Peyer's patch (tissue), 4 donors: ENCODE results near the gene WDR31. TPM values are rescaled to one million over a fixed set of nuclear protein-coding genes. Genes with fewer than 3 reads are reported as not detected.

Experiments used
- DNase-seq, 3 donors: peaks; one replicate each; pipeline ENCODE4 v3.0.0-alpha.2; 2017 to 2019
- H3K27ac ChIP-seq, 4 donors: fragments of 200-600 bp; sonication (generic); one replicate each; pipeline ENCODE4 v1.5.1; 2016 to 2019
- H3K27me3 ChIP-seq, 2 donors: fragments of 200-600 bp; sonication (generic); one replicate each; pipeline ENCODE4 v1.5.1; 2019
- H3K36me3 ChIP-seq, 3 donors: fragments of 200-600 bp; sonication (generic); one replicate each; pipeline ENCODE4 v1.5.1; 2016 to 2019
- H3K4me1 ChIP-seq, 4 donors: fragments of 200-600 bp; sonication (generic); one replicate each; pipeline ENCODE4 v1.5.1; 2016 to 2019
- H3K4me3 ChIP-seq, 4 donors: fragments of 200-600 bp; sonication (generic); 1 replicate in 3 of 4; 2 replicates in 1 of 4; pipeline ENCODE4 v1.5.1; 2016 to 2019; ENCODE audit warnings: mild to moderate bottlenecking in 1 of 4
- H3K9me3 ChIP-seq, 4 donors: fragments of 200-600 bp; sonication (generic); one replicate each; pipeline ENCODE4 v1.5.1; 2016 to 2019; ENCODE audit warnings: mild to moderate bottlenecking in 1 of 4
- CTCF ChIP-seq, 6 experiments: fragments of 450-650 bp in 4 of 6; fragments of 200-600 bp in 2 of 6; sonication (generic) in 1 of 6; IDR thresholded peaks; one replicate each; pipeline ENCODE4 v1.5.1; 2017 to 2019; ENCODE audit warnings: antibody characterized with exemption in 6 of 6, mild to moderate bottlenecking in 3 of 6, moderate library complexity in 1 of 6
- POLR2A ChIP-seq, 2 donors: fragments of 450-650 bp; IDR thresholded peaks; one replicate each; pipeline ENCODE4 v1.5.1; 2017; ENCODE audit warnings: antibody characterized with exemption in 2 of 2, mild to moderate bottlenecking in 2 of 2, moderate library complexity in 2 of 2
- total RNA-seq, 4 donors: library from RNA; depleted of rRNA; stranded (reverse); fragments of >200 nt; gene quantifications; one replicate each; pipeline ENCODE4 v1.1.0, GENCODE V29; 2016

WDR31 gene
- total RNA-seq, 4 donors from 2014 or later, result 1.1 to 3.5 (median 2.5) TPM; not detected in 1

- TF ChIP-seq POLR2A (IDR thresholded peaks at IDR 0.05), result no peak
- TF ChIP-seq CTCF (IDR thresholded peaks at IDR 0.05), result peak; percentile 72 to 86 (median 83)
- H3K27ac ChIP-seq, result peak overlapping the region; percentile 79 to 95 (median 90)
- peaks cover 0 to 16% (median 0%) of the 10 kb centered on the region in 4 donors for H3K4me1 ChIP-seq
- DNase-seq, result no peak
- H3K9me3 ChIP-seq, result no peaks in the 10 kb centered on the region
- H3K36me3 ChIP-seq, result peaks cover 0 to 50% (median 0%) of the 10 kb centered on the region in 3 donors
- no peaks in the 10 kb centered on the region for H3K27me3 ChIP-seq
- H3K4me3 ChIP-seq, result peak overlapping the region; percentile 72 to 85 (median 78)
These were observed 65.5 kb downstream of the WDR31 start for GRCh38 chr9:113274474-113275156.

- Histone ChIP-seq H3K27me3 (no peaks in the 10 kb centered on the region), H3K36me3 (peaks cover 0 to 58% (median 0%) of the 10 kb centered on the region in 3 donors), H3K27ac (no peak overlapping the region), H3K9me3 (no peaks in the 10 kb centered on the region), H3K4me3 (no peak overlapping the region), H3K4me1 (no peaks in the 10 kb centered on the region)
- no peak for TF ChIP-seq CTCF (IDR thresholded peaks at IDR 0.05)
- TF ChIP-seq POLR2A (IDR thresholded peaks at IDR 0.05), result no peak
- no peak for DNase-seq
These were observed 70.2 kb downstream of the WDR31 start for GRCh38 chr9:113269871-113270270.

- Histone ChIP-seq H3K27me3 (no peaks in the 10 kb centered on the region), H3K27ac (no peak overlapping the region), H3K36me3 (peaks cover 0 to 58% (median 0%) of the 10 kb centered on the region in 3 donors), H3K4me1 (no peaks in the 10 kb centered on the region), H3K9me3 (no peaks in the 10 kb centered on the region), H3K4me3 (no peak overlapping the region)
- DNase-seq, result no peak
- TF ChIP-seq CTCF (IDR thresholded peaks at IDR 0.05), result no peak
- TF ChIP-seq POLR2A (IDR thresholded peaks at IDR 0.05), result no peak
These were observed 70.7 kb downstream of the WDR31 start for GRCh38 chr9:113269355-113269754.

GRCh38 chr9:113267911-113268566 is 72.0 kb downstream of the WDR31 start:
- TF ChIP-seq CTCF (IDR thresholded peaks at IDR 0.05) (no peak), POLR2A (IDR thresholded peaks at IDR 0.05) (no peak)
- Histone ChIP-seq H3K4me1 (no peaks in the 10 kb centered on the region), H3K4me3 (no peak overlapping the region), H3K9me3 (no peaks in the 10 kb centered on the region), H3K27me3 (no peaks in the 10 kb centered on the region), H3K27ac (no peak overlapping the region), H3K36me3 (peaks cover 0 to 57% (median 0%) of the 10 kb centered on the region in 3 donors)
- no peak for DNase-seq

- H3K36me3 ChIP-seq, result peaks cover 0 to 45% (median 0%) of the 10 kb centered on the region in 3 donors
- H3K27ac ChIP-seq, result no peak overlapping the region
- no peaks in the 10 kb centered on the region for H3K4me1 ChIP-seq
- H3K27me3 ChIP-seq, result no peaks in the 10 kb centered on the region
- DNase-seq, result no peak
- H3K4me3 ChIP-seq, result no peak overlapping the region
- TF ChIP-seq POLR2A (IDR thresholded peaks at IDR 0.05) (no peak), CTCF (IDR thresholded peaks at IDR 0.05) (no peak)
- no peaks in the 10 kb centered on the region for H3K9me3 ChIP-seq
These were observed 73.9 kb downstream of the WDR31 start for GRCh38 chr9:113266174-113266573.

Other genes starting within 250 kb of the WDR31 start
- gene SLC31A2, start 189.3 kb downstream of the WDR31 start, total RNA-seq, result 100 to 1,000 TPM in 1 of 4 donors, 10 to 100 TPM in 3; 12.4 to 116 (median 56.2) TPM
- gene FKBP15, start 119.0 kb downstream of the WDR31 start, total RNA-seq, result 10 to 100 TPM; 25.9 to 44.6 (median 32.5) TPM
- 10 to 100 TPM in 3 of 4 donors, 1 to 10 TPM in 1; 7.4 to 82.7 (median 50.6) TPM for gene SLC31A1, start 118.7 kb downstream of the WDR31 start, total RNA-seq
- 10 to 100 TPM; 13.6 to 28.4 (median 25.0) TPM for gene CDC26, start 64.7 kb downstream of the WDR31 start, total RNA-seq
- 10 to 100 TPM; 11.4 to 33.0 (median 19.5) TPM for gene PRPF4, start 64.6 kb downstream of the WDR31 start, total RNA-seq
- gene RNF183, start 36.9 kb downstream of the WDR31 start, total RNA-seq, result under 1 TPM in 1 of 4 donors, not detected in 3; 0.35 TPM
- 10 to 100 TPM; 11.6 to 20.8 (median 15.8) TPM for gene BSPRY, start 9.3 kb upstream of the WDR31 start, total RNA-seq
- 100 to 1,000 TPM in 3 of 4 donors, 10 to 100 TPM in 1; 56.1 to 258 (median 237) TPM for gene HDHD3, start 36.7 kb upstream of the WDR31 start, total RNA-seq
- 10 to 100 TPM; 44.6 to 81.4 (median 62.2) TPM for gene ALAD, start 61.0 kb upstream of the WDR31 start, total RNA-seq
- gene POLE3, start 70.4 kb upstream of the WDR31 start, total RNA-seq, result 10 to 100 TPM; 13.8 to 56.9 (median 16.4) TPM
- 1 to 10 TPM in 3 of 4 donors, not detected in 1; 1.1 to 5.0 (median 1.2) TPM for gene C9orf43, start 70.5 kb upstream of the WDR31 start, total RNA-seq
- 100 to 1,000 TPM in 2 of 4 donors, 10 to 100 TPM in 2; 55.3 to 113 (median 88.6) TPM for gene RGS3, start 123.5 kb upstream of the WDR31 start, total RNA-seq